Measurements from ENCODE around the gene SPECC1. TPM values are rescaled to one million over a fixed set of nuclear protein-coding genes. Genes with fewer than 3 reads are reported as not detected.
A peak's percentile ranks its signal among the peaks of the same experiment; 100 is the strongest.

The SPECC1 gene
- total RNA-seq, 6 experiments from 2014 or later = 0.81 to 5.0 (median 2.8) TPM

DNA sequence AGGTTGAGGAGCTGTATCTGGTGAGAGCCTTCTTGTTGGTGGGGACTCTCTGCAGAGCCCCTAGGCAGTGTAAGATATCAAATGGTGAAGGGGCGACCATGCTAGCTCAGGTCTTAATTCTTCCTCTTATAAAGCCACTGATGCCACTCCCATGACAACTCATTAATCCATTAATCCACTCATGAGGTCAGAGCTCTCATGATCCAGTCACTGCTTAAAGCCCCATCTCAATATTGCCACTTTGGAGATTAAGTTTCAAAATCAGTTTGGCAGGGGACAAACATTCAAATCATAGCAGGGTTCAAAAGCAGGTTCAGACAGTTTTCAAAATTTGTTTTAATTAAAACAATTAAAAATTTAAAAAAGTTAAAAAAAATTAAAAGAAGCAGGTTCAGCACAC, 13.1 kb upstream of the SPECC1 start:
- no peak overlapping the region for H3K4me3 ChIP-seq
- TF ChIP-seq, protein P1, sequence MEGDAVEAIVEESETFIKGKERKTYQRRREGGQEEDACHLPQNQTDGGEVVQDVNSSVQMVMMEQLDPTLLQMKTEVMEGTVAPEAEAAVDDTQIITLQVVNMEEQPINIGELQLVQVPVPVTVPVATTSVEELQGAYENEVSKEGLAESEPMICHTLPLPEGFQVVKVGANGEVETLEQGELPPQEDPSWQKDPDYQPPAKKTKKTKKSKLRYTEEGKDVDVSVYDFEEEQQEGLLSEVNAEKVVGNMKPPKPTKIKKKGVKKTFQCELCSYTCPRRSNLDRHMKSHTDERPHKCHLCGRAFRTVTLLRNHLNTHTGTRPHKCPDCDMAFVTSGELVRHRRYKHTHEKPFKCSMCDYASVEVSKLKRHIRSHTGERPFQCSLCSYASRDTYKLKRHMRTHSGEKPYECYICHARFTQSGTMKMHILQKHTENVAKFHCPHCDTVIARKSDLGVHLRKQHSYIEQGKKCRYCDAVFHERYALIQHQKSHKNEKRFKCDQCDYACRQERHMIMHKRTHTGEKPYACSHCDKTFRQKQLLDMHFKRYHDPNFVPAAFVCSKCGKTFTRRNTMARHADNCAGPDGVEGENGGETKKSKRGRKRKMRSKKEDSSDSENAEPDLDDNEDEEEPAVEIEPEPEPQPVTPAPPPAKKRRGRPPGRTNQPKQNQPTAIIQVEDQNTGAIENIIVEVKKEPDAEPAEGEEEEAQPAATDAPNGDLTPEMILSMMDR (IDR thresholded peaks at IDR 0.05) = no peak
- TF ChIP-seq POLR2A (IDR thresholded peaks at IDR 0.05) = no peak
- H3K27ac ChIP-seq = no peak overlapping the region
- H3K9me3 ChIP-seq = no peaks in the 10 kb centered on the region
- DNase-seq (no peak), ATAC-seq (no peak)
- no peaks in the 10 kb centered on the region for H3K36me3 ChIP-seq
- H3K27me3 ChIP-seq = no peaks in the 10 kb centered on the region
- intact Hi-C loops (cut with DNase I) = loop anchor here (10.0 kb wide), 2 partner anchors 109 to 119 kb away; no protein-coding TSS in a partner anchor
- 60% methylated on average over 1 of the region's 1 CpG for WGBS (ENCODE audit: insufficient coverage, low coverage, low lambda C conversion rate, missing lambda C conversion rate)
- H3K4me1 ChIP-seq = no peaks in the 10 kb centered on the region

- Histone ChIP-seq H3K4me3 (no peak overlapping the region), H3K27ac (no peak overlapping the region), H3K9me3 (no peaks in the 10 kb centered on the region), H3K4me1 (no peaks in the 10 kb centered on the region), H3K27me3 (no peaks in the 10 kb centered on the region), H3K36me3 (no peaks in the 10 kb centered on the region)
- TF ChIP-seq POLR2A (IDR thresholded peaks at IDR 0.05) = no peak
- TF ChIP-seq, protein P1 (IDR thresholded peaks at IDR 0.05) = no peak
- DNase-seq = no peak
- 59% methylated on average over 2 of the region's 5 CpGs for whole genome bisulfite sequencing (ENCODE audit: insufficient coverage, low coverage, low lambda C conversion rate, missing lambda C conversion rate)
- no peak for ATAC-seq
- intact Hi-C loops (cut with DNase I) = loop anchor here (10.0 kb wide), 2 partner anchors 108 to 118 kb away; no protein-coding TSS in a partner anchor
These were observed 12.7 kb upstream of the SPECC1 start for GRCh38 chr17:19996502-19996901.

- ATAC-seq = peak; percentile 45 to 59 (median 53)
- H3K4me1 ChIP-seq = peaks cover 0 to 7% (median 0%) of the 10 kb centered on the region in 4 donors
- H3K27ac ChIP-seq = no peak overlapping the region
- DNase-seq = peak in 1 of 3 donors; percentile 35
- H3K36me3 ChIP-seq = no peaks in the 10 kb centered on the region
- H3K4me3 ChIP-seq = peak overlapping the region; percentile 41 to 58 (median 46)
- intact Hi-C loops (cut with DNase I) = loop anchor here (10.0 kb wide), 2 partner anchors 86 to 116 kb away; no protein-coding TSS in a partner anchor
- H3K27me3 ChIP-seq = peaks cover 0 to 14% of the 10 kb centered on the region in 2 donors
- 29% methylated on average over 5 of the region's 35 CpGs for WGBS (ENCODE audit: insufficient coverage, low coverage, low lambda C conversion rate, missing lambda C conversion rate)
- H3K9me3 ChIP-seq = no peaks in the 10 kb centered on the region
- TF ChIP-seq, protein P1 (IDR thresholded peaks at IDR 0.05) = no peak
- no peak for TF ChIP-seq POLR2A (IDR thresholded peaks at IDR 0.05)
These were observed 712 bp upstream of the SPECC1 start for GRCh38 chr17:20008242-20009051.

DNA sequence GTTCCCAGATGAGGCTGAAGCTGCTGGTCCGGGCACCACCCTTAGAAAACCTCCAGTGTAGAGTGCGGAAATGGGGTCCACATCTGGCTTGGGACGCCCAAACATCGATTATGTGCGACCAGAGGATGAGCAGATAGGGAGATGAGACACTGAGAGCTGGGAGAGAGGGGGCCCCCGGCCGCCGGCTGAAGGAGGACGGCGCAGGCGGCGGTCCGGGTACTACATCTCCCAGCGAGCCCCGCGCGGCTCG, 182 bp upstream of the SPECC1 start:
- no peaks in the 10 kb centered on the region for H3K9me3 ChIP-seq
- DNase-seq (no peak), ATAC-seq (peak in 1 of 4 donors; percentile 98)
- WGBS (ENCODE audit: insufficient coverage, low coverage, low lambda C conversion rate, missing lambda C conversion rate) = 0% methylated on average over 5 of the region's 18 CpGs
- H3K4me1 ChIP-seq = peaks cover 0 to 7% (median 0%) of the 10 kb centered on the region in 4 donors
- no peak overlapping the region for H3K27ac ChIP-seq
- peak overlapping the region; percentile 41 to 58 (median 46) for H3K4me3 ChIP-seq
- H3K27me3 ChIP-seq = peaks cover 0 to 11% of the 10 kb centered on the region in 2 donors
- H3K36me3 ChIP-seq = no peaks in the 10 kb centered on the region
- intact Hi-C loops (cut with DNase I) = loop anchor here (10.0 kb wide), 2 partner anchors 86 to 116 kb away; no protein-coding TSS in a partner anchor
- TF ChIP-seq, protein P1 (IDR thresholded peaks at IDR 0.05) = no peak
- TF ChIP-seq POLR2A (IDR thresholded peaks at IDR 0.05) = no peak

All from right lobe of liver (tissue), 6 donors.